Right lobe of liver (tissue), 6 donors: ENCODE results near the gene DDX31. TPM values are rescaled to one million over a fixed set of nuclear protein-coding genes. Genes with fewer than 3 reads are reported as not detected.
A peak's percentile ranks its signal among the peaks of the same experiment; 100 is the strongest.

Experiments
- ATAC-seq, 4 donors: fragments of 200-7000 bp; cut with Tn5 transposase; one replicate each; pipeline ENCODE4 v1.9.1; 2020; ENCODE audit warnings: mild to moderate bottlenecking in 4 of 4, moderate library complexity in 4 of 4
- DNase-seq, 3 donors: peaks; one replicate each; pipeline ENCODE4 v3.0.0-alpha.2; 2020
- H3K27ac ChIP-seq, 3 donors: fragments of 200-600 bp; one replicate each; pipeline ENCODE4 v1.8.0; 2022
- H3K27me3 ChIP-seq, 2 donors: fragments of 200-600 bp; one replicate each; pipeline ENCODE4 v1.8.0; 2022
- H3K36me3 ChIP-seq, 4 donors: fragments of 200-600 bp; sonication (generic) in 1 of 4; one replicate each; pipeline versions ENCODE4 v1.5.1 to v1.8.0; 2017 to 2022; ENCODE audit warnings: control low read depth in 1 of 4
- H3K4me1 ChIP-seq, 4 donors: fragments of 200-600 bp; sonication (generic) in 1 of 4; one replicate each; pipeline versions ENCODE4 v1.5.1 to v1.8.0; 2017 to 2022; ENCODE audit warnings: control low read depth in 1 of 4
- H3K4me3 ChIP-seq, 3 donors: fragments of 200-600 bp; one replicate each; pipeline ENCODE4 v1.8.0; 2022
- H3K9me3 ChIP-seq, 4 donors: fragments of 200-600 bp; sonication (generic) in 1 of 4; one replicate each; pipeline versions ENCODE4 v1.5.1 to v1.8.0; 2017 to 2022; ENCODE audit warnings: control low read depth in 1 of 4
- CTCF ChIP-seq, 4 donors: fragments of 200-600 bp in 3 of 4; fragments of 450-650 bp in 1 of 4; IDR thresholded peaks; one replicate each; pipeline versions ENCODE4 v1.5.1 to v1.8.0; 2016 to 2022; ENCODE audit warnings: antibody characterized with exemption in 4 of 4, mild to moderate bottlenecking in 2 of 4
- POLR2A ChIP-seq: fragments of 450-650 bp; IDR thresholded peaks from one replicate; pipeline ENCODE4 v1.6.1; 2017; ENCODE audit warnings: antibody characterized with exemption, mild to moderate bottlenecking
- WGBS: methylation state at CpG from one replicate; pipeline ENCODE4 v1.1.6; 2018; ENCODE audit warnings: low coverage, low lambda C conversion rate; ENCODE audit not compliant: insufficient coverage; ENCODE audit errors: missing lambda C conversion rate; 5-methylcytosine and 5-hydroxymethylcytosine counted together
- intact Hi-C, 2 donors: fragments of 100-400 bp; cut with DNase I; formaldehyde crosslinking; loops; one replicate each; pipeline versions ENCODE4 v1.11.2 to v1.14.1; 2022
- total RNA-seq, 6 experiments: library from RNA; depleted of rRNA in 2 of 6; stranded (reverse); fragments of >200 nt in 2 of 6; fragmentation: NEBNext Ultra II Directional in 3 of 6; extraction: Animal tissue kit (Norgen Biotek cat#: 25700) in 3 of 6; gene quantifications; one replicate each; pipeline versions ENCODE4 v1.1.0 to v1.2.4, GENCODE V29; 2016 to 2023
- donor health status: DM: no; HTN: yes; CAD: no.
- donor health status: DM: no; HTN: no; CAD: no.
- donor health status: DM: no; HTN: no; CAD: no.
- donor health status: DM: no; HTN: yes; CAD: no.
- donor health status: DM: no; HTN: yes; CAD: no.

DDX31 gene
- total RNA-seq, 6 experiments from 2014 or later, result 7.1 to 8.7 (median 8.0) TPM

- no peaks in the 10 kb centered on the region for H3K27me3 ChIP-seq
- WGBS, result 44% methylated on average over 4 of the region's 4 CpGs
- intact Hi-C loops, result no loop called here
- no peaks in the 10 kb centered on the region for H3K9me3 ChIP-seq
- H3K4me1 ChIP-seq, result no peaks in the 10 kb centered on the region
- TF ChIP-seq POLR2A (no peak), CTCF (IDR thresholded peaks at IDR 0.05) (no peak)
- no peaks in the 10 kb centered on the region for H3K36me3 ChIP-seq
- no peak overlapping the region for H3K4me3 ChIP-seq
- DNase-seq (no peak), ATAC-seq (peak; percentile 38 to 67 (median 50))
- H3K27ac ChIP-seq, result no peak overlapping the region
These were observed 107.5 kb downstream of the DDX31 start for GRCh38 chr9:132562306-132562573.

GRCh38 chr9:132560616-132561202 is 109.1 kb downstream of the DDX31 start:
- Histone ChIP-seq H3K9me3 (no peaks in the 10 kb centered on the region), H3K4me3 (no peak overlapping the region), H3K27ac (no peak overlapping the region), H3K27me3 (no peaks in the 10 kb centered on the region), H3K4me1 (no peaks in the 10 kb centered on the region), H3K36me3 (no peaks in the 10 kb centered on the region)
- TF ChIP-seq CTCF (IDR thresholded peaks at IDR 0.05) (no peak), POLR2A (no peak)
- no peak for DNase-seq
- 38% methylated on average over 8 of the region's 14 CpGs for WGBS
- peak in 2 of 4 donors; percentile 30 to 45 for ATAC-seq
- intact Hi-C loops, result no loop called here

- no peaks in the 10 kb centered on the region for H3K9me3 ChIP-seq
- H3K4me1 ChIP-seq, result no peaks in the 10 kb centered on the region
- intact Hi-C loops, result no loop called here
- DNase-seq, result no peak
- WGBS, result 94% methylated on average over 2 of the region's 2 CpGs
- no peaks in the 10 kb centered on the region for H3K27me3 ChIP-seq
- H3K4me3 ChIP-seq, result no peak overlapping the region
- no peak for TF ChIP-seq POLR2A
- ATAC-seq, result no peak
- no peak overlapping the region for H3K27ac ChIP-seq
- no peaks in the 10 kb centered on the region for H3K36me3 ChIP-seq
These were observed 110.1 kb downstream of the DDX31 start for GRCh38 chr9:132559711-132560110.

GRCh38 chr9:132557159-132557558 is 112.6 kb downstream of the DDX31 start:
- no peak for DNase-seq
- TF ChIP-seq POLR2A (no peak), CTCF (IDR thresholded peaks at IDR 0.05) (no peak)
- Histone ChIP-seq H3K27me3 (no peaks in the 10 kb centered on the region), H3K9me3 (no peaks in the 10 kb centered on the region), H3K36me3 (no peaks in the 10 kb centered on the region), H3K27ac (no peak overlapping the region), H3K4me3 (no peak overlapping the region), H3K4me1 (no peaks in the 10 kb centered on the region)
- intact Hi-C loops, result no loop called here
- 67% methylated on average over 3 of the region's 15 CpGs for WGBS
- ATAC-seq, result no peak

GRCh38 chr9:132556714-132557113 is 113.1 kb downstream of the DDX31 start:
- no peaks in the 10 kb centered on the region for H3K9me3 ChIP-seq
- TF ChIP-seq POLR2A (no peak), CTCF (IDR thresholded peaks at IDR 0.05) (no peak)
- DNase-seq (no peak), ATAC-seq (no peak)
- H3K27me3 ChIP-seq, result no peaks in the 10 kb centered on the region
- no peak overlapping the region for H3K27ac ChIP-seq
- no peaks in the 10 kb centered on the region for H3K36me3 ChIP-seq
- no peaks in the 10 kb centered on the region for H3K4me1 ChIP-seq
- H3K4me3 ChIP-seq, result no peak overlapping the region
- WGBS, result 87% methylated on average over 13 of the region's 26 CpGs
- intact Hi-C loops, result no loop called here
